ENCODE results near the gene SND1.

SND1 gene

GRCh38 chr7:127653396-127653795 is 1.4 kb downstream of the SND1 start:
- 100% methylated on average over 3 of the region's 4 CpGs for WGBS
- no peak overlapping the region for H3K18ac ChIP-seq (ENCODE audit: low read depth in 1 of 2, low read length in 2 of 2)
- H2BK120ac ChIP-seq (ENCODE audit: low read depth, low read length): no peak overlapping the region

GRCh38 chr7:127654404-127655394 is 2.7 kb downstream of the SND1 start:
- H3K4me3 ChIP-seq (ENCODE audit: insufficient read depth in 1 of 2, low read depth in 1 of 2, low read length in 2 of 2): peak overlapping the region in 1 of 2 experiments; percentile 88
- H3K4me2 ChIP-seq (ENCODE audit: low read length, poor library complexity, severe bottlenecking): peak overlapping the region; percentile 30
- H2BK15ac ChIP-seq (ENCODE audit: low read depth, poor library complexity, severe bottlenecking): no peak overlapping the region
- DNase-seq: peak; percentile 59
- H3K9ac ChIP-seq (ENCODE audit: low read length): no peak overlapping the region
- H3K18ac ChIP-seq (ENCODE audit: low read depth in 1 of 2, low read length in 2 of 2): no peak overlapping the region
- peaks cover 6% of the 10 kb centered on the region for H3K4me1 ChIP-seq (ENCODE audit: control insufficient read depth, insufficient read depth, low read depth, low read length)
- peaks cover 3 to 11% of the 10 kb centered on the region in 2 experiments for H3K36me3 ChIP-seq (ENCODE audit: control insufficient read depth in 1 of 2, insufficient read depth in 2 of 2, low read depth in 1 of 2, low read length in 2 of 2)
- H4K91ac ChIP-seq (ENCODE audit: low read length): no peak overlapping the region
- no peak overlapping the region for H3K27ac ChIP-seq (ENCODE audit: low read length, poor library complexity, severe bottlenecking)
- no peak overlapping the region for H2BK5ac ChIP-seq (ENCODE audit: low read depth, low read length, poor library complexity, severe bottlenecking)
- no peak overlapping the region for H3K14ac ChIP-seq (ENCODE audit: low read length in 2 of 2)
- H4K8ac ChIP-seq (ENCODE audit: low read length): no peak overlapping the region
- H2AK5ac ChIP-seq (ENCODE audit: low read length, severe bottlenecking): no peak overlapping the region
- no peaks in the 10 kb centered on the region for H3K79me1 ChIP-seq (replicated peaks; ENCODE audit: low read length, poor library complexity, severe bottlenecking)
- no peak overlapping the region for H2BK12ac ChIP-seq (ENCODE audit: low read length in 2 of 2)
- H3K27me3 ChIP-seq (ENCODE audit: control insufficient read depth in 1 of 2, insufficient read depth in 1 of 2, low read length in 2 of 2): no peaks in the 10 kb centered on the region
- H3K23ac ChIP-seq (ENCODE audit: low read length in 2 of 2): no peak overlapping the region
- H2AFZ ChIP-seq (ENCODE audit: low read depth, low read length): no peak overlapping the region
- H3K9me3 ChIP-seq (ENCODE audit: control insufficient read depth, low read length): no peaks in the 10 kb centered on the region
- WGBS: 88% methylated on average over 5 of the region's 5 CpGs
- no peak overlapping the region for H3K4ac ChIP-seq (ENCODE audit: low read depth in 1 of 2, low read length in 2 of 2)
- H2BK120ac ChIP-seq (ENCODE audit: low read depth, low read length): no peak overlapping the region

More at GRCh38 chr7:127653396-127653795, 1.4 kb downstream of the SND1 start:
- no peak overlapping the region for H3K27ac ChIP-seq (ENCODE audit: low read length, poor library complexity, severe bottlenecking)
- H3K79me1 ChIP-seq (replicated peaks; ENCODE audit: low read length, poor library complexity, severe bottlenecking): no peaks in the 10 kb centered on the region
- H3K4me3 ChIP-seq (ENCODE audit: insufficient read depth in 1 of 2, low read depth in 1 of 2, low read length in 2 of 2): peak overlapping the region in 1 of 2 experiments; percentile 88
- H3K9me3 ChIP-seq (ENCODE audit: control insufficient read depth, low read length): no peaks in the 10 kb centered on the region
- H3K4ac ChIP-seq (ENCODE audit: low read depth in 1 of 2, low read length in 2 of 2): no peak overlapping the region
- peaks cover 3 to 6% of the 10 kb centered on the region in 2 experiments for H3K36me3 ChIP-seq (ENCODE audit: control insufficient read depth in 1 of 2, insufficient read depth in 2 of 2, low read depth in 1 of 2, low read length in 2 of 2)
- no peak overlapping the region for H2BK15ac ChIP-seq (ENCODE audit: low read depth, poor library complexity, severe bottlenecking)
- no peak for DNase-seq
- H3K4me1 ChIP-seq (ENCODE audit: control insufficient read depth, insufficient read depth, low read depth, low read length): peaks cover 6% of the 10 kb centered on the region
- peak overlapping the region; percentile 42 for H3K4me2 ChIP-seq (ENCODE audit: low read length, poor library complexity, severe bottlenecking)
- H2AFZ ChIP-seq (ENCODE audit: low read depth, low read length): no peak overlapping the region
- no peak overlapping the region for H2BK12ac ChIP-seq (ENCODE audit: low read length in 2 of 2)
- no peak overlapping the region for H4K8ac ChIP-seq (ENCODE audit: low read length)
- H3K23ac ChIP-seq (ENCODE audit: low read length in 2 of 2): no peak overlapping the region
- H3K14ac ChIP-seq (ENCODE audit: low read length in 2 of 2): no peak overlapping the region
- H2AK5ac ChIP-seq (ENCODE audit: low read length, severe bottlenecking): no peak overlapping the region
- H2BK5ac ChIP-seq (ENCODE audit: low read depth, low read length, poor library complexity, severe bottlenecking): no peak overlapping the region
- no peaks in the 10 kb centered on the region for H3K27me3 ChIP-seq (ENCODE audit: control insufficient read depth in 1 of 2, insufficient read depth in 1 of 2, low read length in 2 of 2)
- peak overlapping the region; percentile 94 for H3K9ac ChIP-seq (ENCODE audit: low read length)
- no peak overlapping the region for H4K91ac ChIP-seq (ENCODE audit: low read length)

- Histone ChIP-seq H3K36me3 (ENCODE audit: control insufficient read depth in 1 of 2, insufficient read depth in 2 of 2, low read depth in 1 of 2, low read length in 2 of 2) (peaks cover 6 to 17% of the 10 kb centered on the region in 2 experiments), H4K91ac (ENCODE audit: low read length) (no peak overlapping the region), H3K4me1 (ENCODE audit: control insufficient read depth, insufficient read depth, low read depth, low read length) (peaks cover 6% of the 10 kb centered on the region), H3K14ac (ENCODE audit: low read length in 2 of 2) (no peak overlapping the region), H2BK12ac (ENCODE audit: low read length in 2 of 2) (no peak overlapping the region), H3K18ac (ENCODE audit: low read depth in 1 of 2, low read length in 2 of 2) (no peak overlapping the region), H3K4me2 (ENCODE audit: low read length, poor library complexity, severe bottlenecking) (no peak overlapping the region), H3K27ac (ENCODE audit: low read length, poor library complexity, severe bottlenecking) (no peak overlapping the region), H2BK15ac (ENCODE audit: low read depth, poor library complexity, severe bottlenecking) (no peak overlapping the region), H2AK5ac (ENCODE audit: low read length, severe bottlenecking) (no peak overlapping the region), H3K4ac (ENCODE audit: low read depth in 1 of 2, low read length in 2 of 2) (no peak overlapping the region), H2BK120ac (ENCODE audit: low read depth, low read length) (no peak overlapping the region), H2BK5ac (ENCODE audit: low read depth, low read length, poor library complexity, severe bottlenecking) (no peak overlapping the region), H4K8ac (ENCODE audit: low read length) (no peak overlapping the region), H3K9me3 (ENCODE audit: control insufficient read depth, low read length) (no peaks in the 10 kb centered on the region), H3K79me1 (replicated peaks; ENCODE audit: low read length, poor library complexity, severe bottlenecking) (peaks cover 2% of the 10 kb centered on the region), H3K23ac (ENCODE audit: low read length in 2 of 2) (no peak overlapping the region), H3K27me3 (ENCODE audit: control insufficient read depth in 1 of 2, insufficient read depth in 1 of 2, low read length in 2 of 2) (no peaks in the 10 kb centered on the region), H3K9ac (ENCODE audit: low read length) (no peak overlapping the region), H3K4me3 (ENCODE audit: insufficient read depth in 1 of 2, low read depth in 1 of 2, low read length in 2 of 2) (no peak overlapping the region), H2AFZ (ENCODE audit: low read depth, low read length) (no peak overlapping the region)
- DNase-seq: peak; percentile 35
- 89% methylated on average over 2 of the region's 2 CpGs for WGBS
These were observed 3.7 kb downstream of the SND1 start for GRCh38 chr7:127655720-127656119.

- H4K91ac ChIP-seq (ENCODE audit: low read length): no peak overlapping the region
- no peak overlapping the region for H3K9ac ChIP-seq (ENCODE audit: low read length)
- no peak overlapping the region for H2BK120ac ChIP-seq (ENCODE audit: low read depth, low read length)
- no peak overlapping the region for H3K27ac ChIP-seq (ENCODE audit: low read length, poor library complexity, severe bottlenecking)
- H3K9me3 ChIP-seq (ENCODE audit: control insufficient read depth, low read length): no peaks in the 10 kb centered on the region
- no peak overlapping the region for H3K4me3 ChIP-seq (ENCODE audit: insufficient read depth in 1 of 2, low read depth in 1 of 2, low read length in 2 of 2)
- H3K36me3 ChIP-seq (ENCODE audit: control insufficient read depth in 1 of 2, insufficient read depth in 2 of 2, low read depth in 1 of 2, low read length in 2 of 2): peaks cover 6 to 24% of the 10 kb centered on the region in 2 experiments
- no peak overlapping the region for H2BK15ac ChIP-seq (ENCODE audit: low read depth, poor library complexity, severe bottlenecking)
- H4K8ac ChIP-seq (ENCODE audit: low read length): no peak overlapping the region
- H3K27me3 ChIP-seq (ENCODE audit: control insufficient read depth in 1 of 2, insufficient read depth in 1 of 2, low read length in 2 of 2): no peaks in the 10 kb centered on the region
- H3K4me2 ChIP-seq (ENCODE audit: low read length, poor library complexity, severe bottlenecking): no peak overlapping the region
- WGBS: 100% methylated on average over 3 of the region's 3 CpGs
- H2BK12ac ChIP-seq (ENCODE audit: low read length in 2 of 2): no peak overlapping the region
- H2BK5ac ChIP-seq (ENCODE audit: low read depth, low read length, poor library complexity, severe bottlenecking): no peak overlapping the region
- peaks cover 1% of the 10 kb centered on the region for H3K4me1 ChIP-seq (ENCODE audit: control insufficient read depth, insufficient read depth, low read depth, low read length)
- no peak for DNase-seq
- peaks cover 2% of the 10 kb centered on the region for H3K79me1 ChIP-seq (replicated peaks; ENCODE audit: low read length, poor library complexity, severe bottlenecking)
- no peak overlapping the region for H3K23ac ChIP-seq (ENCODE audit: low read length in 2 of 2)
- H2AK5ac ChIP-seq (ENCODE audit: low read length, severe bottlenecking): no peak overlapping the region
- H3K18ac ChIP-seq (ENCODE audit: low read depth in 1 of 2, low read length in 2 of 2): no peak overlapping the region
- H3K4ac ChIP-seq (ENCODE audit: low read depth in 1 of 2, low read length in 2 of 2): no peak overlapping the region
- no peak overlapping the region for H2AFZ ChIP-seq (ENCODE audit: low read depth, low read length)
- H3K14ac ChIP-seq (ENCODE audit: low read length in 2 of 2): no peak overlapping the region
These were observed 5.5 kb downstream of the SND1 start for GRCh38 chr7:127657500-127657899.
